Mucosa of stomach (tissue), 1 donor: Measurements from ENCODE around the gene PDIA6.

Experiments used
- H3K27me3 ChIP-seq: one replicate; pipeline ENCODE4 v1.7.0; 2013; ENCODE audit warnings: mild to moderate bottlenecking, low read length; ENCODE audit not compliant: control insufficient read depth, insufficient read depth
- H3K36me3 ChIP-seq: one replicate; pipeline ENCODE4 v1.7.0; 2013; ENCODE audit warnings: low read length; ENCODE audit not compliant: control insufficient read depth, insufficient read depth
- H3K4me1 ChIP-seq: one replicate; pipeline ENCODE4 v1.7.0; 2013; ENCODE audit warnings: mild to moderate bottlenecking, low read length; ENCODE audit not compliant: control insufficient read depth, insufficient read depth
- H3K4me3 ChIP-seq: one replicate; pipeline ENCODE4 v1.7.0; 2013; ENCODE audit warnings: low read length
- H3K9ac ChIP-seq: one replicate; pipeline ENCODE4 v1.7.0; 2013; ENCODE audit warnings: mild to moderate bottlenecking, low read length, moderate library complexity
- H3K9me3 ChIP-seq: one replicate; pipeline ENCODE4 v1.7.0; 2013; ENCODE audit warnings: mild to moderate bottlenecking, low read length, moderate library complexity; ENCODE audit not compliant: control insufficient read depth
- donor health status: Pancreatic carcinoma.

The PDIA6 gene

GRCh38 chr2:10812362-10813162 lies at the start of gene PDIA6:
Gene PDIA6 (minus strand): TSS chr2:10812785. CDS start chr2:10812696, 89 bp downstream.
- H3K9me3 ChIP-seq: no peaks in the 10 kb centered on the region
- H3K4me3 ChIP-seq: peak within 1 kb of the TSS; percentile 44
- peak within 1 kb of the TSS; percentile 84 for H3K9ac ChIP-seq
- peaks cover 27% of the 10 kb centered on the region for H3K4me1 ChIP-seq
- H3K36me3 ChIP-seq: no peaks in the 10 kb centered on the region
- H3K27me3 ChIP-seq: no peaks in the 10 kb centered on the region

GRCh38 chr2:10862330-10862729 lies 49.7 kb upstream of the PDIA6 start:
- H3K9ac ChIP-seq: no peak overlapping the region
- H3K9me3 ChIP-seq: no peaks in the 10 kb centered on the region
- no peaks in the 10 kb centered on the region for H3K36me3 ChIP-seq
- no peak overlapping the region for H3K4me3 ChIP-seq
- H3K27me3 ChIP-seq: no peaks in the 10 kb centered on the region
- H3K4me1 ChIP-seq: peaks cover 6% of the 10 kb centered on the region

GRCh38 chr2:10861765-10862164 lies 49.2 kb upstream of the PDIA6 start:
- no peaks in the 10 kb centered on the region for H3K27me3 ChIP-seq
- H3K4me1 ChIP-seq: peaks cover 6% of the 10 kb centered on the region
- H3K9ac ChIP-seq: no peak overlapping the region
- no peak overlapping the region for H3K4me3 ChIP-seq
- H3K36me3 ChIP-seq: no peaks in the 10 kb centered on the region
- no peaks in the 10 kb centered on the region for H3K9me3 ChIP-seq

- no peaks in the 10 kb centered on the region for H3K9me3 ChIP-seq
- no peak overlapping the region for H3K4me3 ChIP-seq
- no peaks in the 10 kb centered on the region for H3K36me3 ChIP-seq
- H3K4me1 ChIP-seq: peaks cover 6% of the 10 kb centered on the region
- H3K9ac ChIP-seq: no peak overlapping the region
- H3K27me3 ChIP-seq: no peaks in the 10 kb centered on the region
Measured at GRCh38 chr2:10860814-10861325, 48.3 kb upstream of the PDIA6 start.

GRCh38 chr2:10860081-10860813 lies 47.7 kb upstream of the PDIA6 start:
- H3K27me3 ChIP-seq: no peaks in the 10 kb centered on the region
- no peaks in the 10 kb centered on the region for H3K9me3 ChIP-seq
- no peaks in the 10 kb centered on the region for H3K36me3 ChIP-seq
- H3K4me3 ChIP-seq: no peak overlapping the region
- peaks cover 6% of the 10 kb centered on the region for H3K4me1 ChIP-seq
- H3K9ac ChIP-seq: no peak overlapping the region

- H3K4me3 ChIP-seq: no peak overlapping the region
- H3K4me1 ChIP-seq: peaks cover 6% of the 10 kb centered on the region
- no peak overlapping the region for H3K9ac ChIP-seq
- no peaks in the 10 kb centered on the region for H3K36me3 ChIP-seq
- no peaks in the 10 kb centered on the region for H3K9me3 ChIP-seq
- H3K27me3 ChIP-seq: peaks cover 4% of the 10 kb centered on the region
Measured at GRCh38 chr2:10859278-10859677, 46.7 kb upstream of the PDIA6 start.

- Histone ChIP-seq H3K9me3 (no peaks in the 10 kb centered on the region), H3K4me3 (no peak overlapping the region), H3K4me1 (peaks cover 7% of the 10 kb centered on the region), H3K9ac (no peak overlapping the region), H3K36me3 (no peaks in the 10 kb centered on the region), H3K27me3 (peaks cover 5% of the 10 kb centered on the region)
Measured at GRCh38 chr2:10848541-10848940, 36.0 kb upstream of the PDIA6 start.

GRCh38 chr2:10847008-10847407 lies 34.4 kb upstream of the PDIA6 start:
- Histone ChIP-seq H3K4me3 (no peak overlapping the region), H3K27me3 (peaks cover 3% of the 10 kb centered on the region), H3K4me1 (peaks cover 7% of the 10 kb centered on the region), H3K9ac (no peak overlapping the region), H3K36me3 (no peaks in the 10 kb centered on the region), H3K9me3 (no peaks in the 10 kb centered on the region)

- H3K4me1 ChIP-seq: peaks cover 7% of the 10 kb centered on the region
- H3K27me3 ChIP-seq: peaks cover 3% of the 10 kb centered on the region
- H3K9ac ChIP-seq: no peak overlapping the region
- H3K4me3 ChIP-seq: no peak overlapping the region
- H3K36me3 ChIP-seq: no peaks in the 10 kb centered on the region
- H3K9me3 ChIP-seq: no peaks in the 10 kb centered on the region
Measured at GRCh38 chr2:10846110-10846861, 33.7 kb upstream of the PDIA6 start.

- Histone ChIP-seq H3K27me3 (peaks cover 3% of the 10 kb centered on the region), H3K4me3 (no peak overlapping the region), H3K4me1 (peaks cover 7% of the 10 kb centered on the region), H3K9ac (no peak overlapping the region), H3K9me3 (peaks cover 4% of the 10 kb centered on the region), H3K36me3 (no peaks in the 10 kb centered on the region)
Measured at GRCh38 chr2:10845640-10846039, 33.1 kb upstream of the PDIA6 start.

- Histone ChIP-seq H3K9ac (no peak overlapping the region), H3K9me3 (peaks cover 5% of the 10 kb centered on the region), H3K4me3 (no peak overlapping the region), H3K4me1 (peaks cover 7% of the 10 kb centered on the region), H3K27me3 (peaks cover 3% of the 10 kb centered on the region), H3K36me3 (no peaks in the 10 kb centered on the region)
Measured at GRCh38 chr2:10844097-10844496, 31.5 kb upstream of the PDIA6 start.

GRCh38 chr2:10842506-10842905 lies 29.9 kb upstream of the PDIA6 start:
- Histone ChIP-seq H3K4me1 (peaks cover 7% of the 10 kb centered on the region), H3K36me3 (no peaks in the 10 kb centered on the region), H3K9ac (no peak overlapping the region), H3K4me3 (no peak overlapping the region), H3K9me3 (peaks cover 5% of the 10 kb centered on the region), H3K27me3 (peaks cover 3% of the 10 kb centered on the region)
